Keratinocyte (primary cell): Measurements from ENCODE around the gene SRSF12. TPM values are rescaled to one million over a fixed set of nuclear protein-coding genes. Genes with fewer than 3 reads are reported as not detected.
"Not testable (repeated sequence)": the region's sequence is repeated elsewhere in the genome, so short reads cannot be mapped to it uniquely, and the experiment has no call there.

Source experiments
- DNase-seq: peaks from one replicate; pipeline ENCODE4 v3.0.0-alpha.2; 2011; ENCODE audit warnings: low read depth, missing footprints, low spot score
- FAIRE-seq: peaks from 2 replicates; lab custom pipeline; 2011; peaks lifted over from hg19 to GRCh38; lab: Jason Lieb, UNC
- H2AFZ ChIP-seq: 2 replicates; pipeline ENCODE4 v1.6.0; 2012; ENCODE audit warnings: low read length, control low read depth, inconsistent platforms; ENCODE audit not compliant: control insufficient read depth
- H3K27ac ChIP-seq: 2 replicates; pipeline ENCODE4 v1.5.1; 2011; ENCODE audit warnings: low read length; ENCODE audit not compliant: control insufficient read depth, insufficient read depth
- H3K27me3 ChIP-seq: 3 replicates; pipeline ENCODE4 v1.6.0; 2011; ENCODE audit warnings: low read length; ENCODE audit not compliant: control insufficient read depth, insufficient read depth; ENCODE audit errors: extremely low read depth
- H3K36me3 ChIP-seq, 2 experiments: 2 replicates in 1 of 2; 3 replicates in 1 of 2; pipeline ENCODE4 v1.5.1; 2011; ENCODE audit warnings: low read length in 2 of 2, mild to moderate bottlenecking in 1 of 2; ENCODE audit not compliant: control insufficient read depth in 2 of 2, insufficient read depth in 2 of 2; ENCODE audit errors: extremely low read depth in 1 of 2
- H3K4me1 ChIP-seq: 3 replicates; pipeline ENCODE4 v1.5.1; 2011; ENCODE audit warnings: low read length; ENCODE audit not compliant: control insufficient read depth, insufficient read depth; ENCODE audit errors: extremely low read depth
- H3K4me2 ChIP-seq: 3 replicates; pipeline ENCODE4 v1.6.0; 2011; ENCODE audit warnings: low read depth, low read length; ENCODE audit not compliant: control insufficient read depth, insufficient read depth; ENCODE audit errors: extremely low read depth
- H3K4me3 ChIP-seq, 3 experiments: fragments of 200-600 bp in 1 of 3; sonication (generic) in 1 of 3; 2 replicates in 2 of 3; 3 replicates in 1 of 3; pipeline ENCODE4 v1.5.1; 2011 to 2016; ENCODE audit warnings: low read length in 3 of 3, mild to moderate bottlenecking in 3 of 3, control low read depth in 2 of 3, inconsistent platforms in 1 of 3, low read depth in 1 of 3, mixed read lengths in 1 of 3, mixed run types in 1 of 3, moderate library complexity in 1 of 3; ENCODE audit not compliant: control insufficient read depth in 2 of 3, insufficient read depth in 2 of 3; ENCODE audit errors: extremely low read depth in 1 of 3
- H3K79me2 ChIP-seq: 2 replicates; pipeline ENCODE4 v1.6.0; 2012; ENCODE audit warnings: low read length; ENCODE audit not compliant: control insufficient read depth, insufficient read depth
- H3K9ac ChIP-seq: 3 replicates; pipeline ENCODE4 v1.6.0; 2011; ENCODE audit warnings: low read length; ENCODE audit not compliant: control insufficient read depth, insufficient read depth; ENCODE audit errors: extremely low read depth
- H3K9me1 ChIP-seq: 3 replicates; pipeline ENCODE4 v1.6.0; 2011; ENCODE audit warnings: low read length; ENCODE audit not compliant: control insufficient read depth, insufficient read depth; ENCODE audit errors: extremely low read depth
- H3K9me3 ChIP-seq: 2 replicates; pipeline ENCODE4 v1.5.1; 2012; ENCODE audit warnings: low read depth, low read length; ENCODE audit not compliant: control insufficient read depth
- H4K20me1 ChIP-seq: 3 replicates; pipeline ENCODE4 v1.6.0; 2011; ENCODE audit warnings: low read length; ENCODE audit not compliant: control insufficient read depth, insufficient read depth; ENCODE audit errors: extremely low read depth
- CTCF ChIP-seq, 3 experiments: IDR thresholded peaks in 1 of 3; conservative IDR thresholded peaks in 1 of 3; optimal IDR thresholded peaks in 1 of 3; 2 replicates in 2 of 3; 3 replicates in 1 of 3; pipeline versions ENCODE3 to v1.5.1; 2011; ENCODE audit warnings: low read length in 3 of 3, mild to moderate bottlenecking in 3 of 3, moderate library complexity in 2 of 3, control low read depth in 1 of 3, inconsistent platforms in 1 of 3; ENCODE audit not compliant: insufficient read depth in 2 of 3; ENCODE audit errors: extremely low read depth in 1 of 3
- EZH2 ChIP-seq: IDR thresholded peaks from one replicate; pipeline ENCODE4 v1.6.1; 2012; ENCODE audit warnings: inconsistent platforms, mild to moderate bottlenecking, low read length, moderate library complexity
- dilution Hi-C: fragments of 300-500 bp; cut with MboI; formaldehyde crosslinking; loops from one replicate; pipeline ENCODE4 v1.7.0; 2020; ENCODE audit warnings: low sequenced_read_pairs; ENCODE audit not compliant: extremely low pct_ligation_motif_present
- polyA plus RNA-seq, 5 experiments: library from polyadenylated mRNA; depleted of rRNA in 3 of 5; stranded (reverse) in 3 of 5; stranded (forward) in 1 of 5; unstranded in 1 of 5; fragments of >200 nt; gene quantifications; 1 replicate in 1 of 5; 2 replicates in 3 of 5; 3 replicates in 1 of 5; pipeline versions ENCODE4 v1.2.1 to v1.2.3, GENCODE V29; 2011 to 2012; ENCODE audit warnings: missing spikeins in 2 of 5, low read depth in 1 of 5, low replicate concordance in 1 of 5

The SRSF12 gene
- polyA plus RNA-seq, 1 donor (not counting 4 experiments of a cell fraction or from before 2014, with no cell fraction given): 0.28 TPM

GRCh38 chr6:89131599-89131998, 13.7 kb upstream of the SRSF12 start:
- H3K4me1 ChIP-seq: no peaks in the 10 kb centered on the region
- no peaks in the 10 kb centered on the region for H3K27me3 ChIP-seq
- H3K79me2 ChIP-seq: no peaks in the 10 kb centered on the region
- H2AFZ ChIP-seq: no peak overlapping the region
- H3K9ac ChIP-seq: no peak overlapping the region
- no peaks in the 10 kb centered on the region for H3K9me1 ChIP-seq
- FAIRE-seq: no peak
- H3K4me3 ChIP-seq: no peak overlapping the region
- no peaks in the 10 kb centered on the region for H4K20me1 ChIP-seq
- TF ChIP-seq EZH2 (no peak), CTCF (optimal IDR thresholded peaks at IDR 0.05 in 1 of 3, IDR thresholded peaks at IDR 0.05 in 1 of 3, conservative IDR thresholded peaks at IDR 0.05 in 1 of 3; ENCODE audit: extremely low read depth in 1 of 3, insufficient read depth in 2 of 3, low read length in 3 of 3) (no peak)
- no peaks in the 10 kb centered on the region for H3K9me3 ChIP-seq
- no peak overlapping the region for H3K27ac ChIP-seq
- H3K36me3 ChIP-seq: no peaks in the 10 kb centered on the region
- dilution Hi-C loops: no loop called here
- DNase-seq: no peak
- H3K4me2 ChIP-seq: no peak overlapping the region

- H3K27me3 ChIP-seq, H3K36me3 ChIP-seq, H3K4me1 ChIP-seq, H3K4me3 ChIP-seq, H3K4me2 ChIP-seq, H2AFZ ChIP-seq, DNase-seq, H4K20me1 ChIP-seq, dilution Hi-C loops, H3K9ac ChIP-seq, FAIRE-seq, H3K27ac ChIP-seq, H3K9me3 ChIP-seq, H3K79me2 ChIP-seq, H3K9me1 ChIP-seq: not testable (repeated sequence)
Observed at GRCh38 chr6:89128256-89128671, 10.4 kb upstream of the SRSF12 start.

DNA sequence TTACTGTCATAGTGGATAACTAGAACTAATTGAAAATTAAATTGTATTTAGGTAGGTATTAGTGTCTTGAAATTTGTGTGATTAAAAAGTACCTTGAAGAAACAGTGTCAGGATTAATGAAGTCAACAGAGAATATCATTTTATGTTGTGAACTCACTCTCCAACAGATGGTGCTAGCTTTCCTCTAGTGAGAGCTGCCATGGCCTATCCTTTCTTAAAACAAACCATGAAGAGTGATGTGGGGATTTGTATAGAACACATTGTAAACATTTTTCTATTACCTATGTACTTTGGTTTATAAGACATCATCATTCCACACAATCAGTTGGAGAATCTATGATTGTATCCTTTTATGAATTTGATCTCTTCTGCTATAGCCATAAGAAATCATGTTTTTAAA, 4.8 kb upstream of the SRSF12 start:
- Histone ChIP-seq H2AFZ (no peak overlapping the region), H3K27ac (no peak overlapping the region), H3K9me1 (no peaks in the 10 kb centered on the region), H3K4me1 (no peaks in the 10 kb centered on the region), H3K4me2 (no peak overlapping the region), H3K36me3 (no peaks in the 10 kb centered on the region), H3K27me3 (peaks cover 7% of the 10 kb centered on the region), H3K4me3 (no peak overlapping the region), H3K9ac (no peak overlapping the region), H3K79me2 (no peaks in the 10 kb centered on the region), H4K20me1 (no peaks in the 10 kb centered on the region), H3K9me3 (no peaks in the 10 kb centered on the region)
- FAIRE-seq (no peak), DNase-seq (no peak)
- dilution Hi-C loops: no loop called here
- TF ChIP-seq EZH2 (no peak), CTCF (optimal IDR thresholded peaks at IDR 0.05 in 1 of 3, IDR thresholded peaks at IDR 0.05 in 1 of 3, conservative IDR thresholded peaks at IDR 0.05 in 1 of 3; ENCODE audit: extremely low read depth in 1 of 3, insufficient read depth in 2 of 3, low read length in 3 of 3) (peak in 2 of 3 experiments; percentile 43 to 49)
